Cardiac fibroblast (primary cell): ENCODE measurements around the gene GSX1.

Experiments used
- DNase-seq, 2 donors: peaks; one replicate each; pipeline versions ENCODE4 v3.0.0 to v3.0.0-alpha.2; 2010; ENCODE audit warnings: low read depth in 2 of 2
- H3K4me3 ChIP-seq, 2 donors: replicated peaks in 1 of 2; 1 replicate in 1 of 2; 2 replicates in 1 of 2; pipeline ENCODE4 v1.5.1; 2011; ENCODE audit warnings: low read depth in 2 of 2, low read length in 2 of 2, mild to moderate bottlenecking in 2 of 2, moderate library complexity in 1 of 2
- TF ChIP-seq, protein P1 (sequence below): IDR thresholded peaks from one replicate; pipeline ENCODE4 v1.5.1; 2011; ENCODE audit warnings: low read depth, mild to moderate bottlenecking, low read length, inconsistent platforms

GSX1 gene

DNA sequence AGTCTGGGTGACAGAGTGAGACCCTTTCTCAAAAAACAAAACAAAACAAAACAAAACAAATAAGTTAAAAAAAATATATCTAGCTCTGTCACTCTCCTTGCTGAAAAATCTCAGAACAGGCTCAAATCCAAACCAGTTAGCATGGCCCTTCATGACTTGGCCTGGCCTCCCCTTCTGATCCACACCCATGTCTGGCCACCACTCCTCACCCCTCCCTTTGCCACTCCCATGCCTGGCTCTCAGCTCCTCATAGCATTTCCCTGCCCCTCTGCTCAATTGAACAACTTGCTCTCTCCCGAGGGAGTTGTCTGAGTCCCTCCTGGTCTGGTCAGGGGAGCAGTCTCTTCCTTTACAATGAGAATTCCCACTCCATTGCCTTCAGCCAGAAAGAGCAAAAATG lies 4.0 kb upstream of the GSX1 start:
- TF ChIP-seq, protein P1, sequence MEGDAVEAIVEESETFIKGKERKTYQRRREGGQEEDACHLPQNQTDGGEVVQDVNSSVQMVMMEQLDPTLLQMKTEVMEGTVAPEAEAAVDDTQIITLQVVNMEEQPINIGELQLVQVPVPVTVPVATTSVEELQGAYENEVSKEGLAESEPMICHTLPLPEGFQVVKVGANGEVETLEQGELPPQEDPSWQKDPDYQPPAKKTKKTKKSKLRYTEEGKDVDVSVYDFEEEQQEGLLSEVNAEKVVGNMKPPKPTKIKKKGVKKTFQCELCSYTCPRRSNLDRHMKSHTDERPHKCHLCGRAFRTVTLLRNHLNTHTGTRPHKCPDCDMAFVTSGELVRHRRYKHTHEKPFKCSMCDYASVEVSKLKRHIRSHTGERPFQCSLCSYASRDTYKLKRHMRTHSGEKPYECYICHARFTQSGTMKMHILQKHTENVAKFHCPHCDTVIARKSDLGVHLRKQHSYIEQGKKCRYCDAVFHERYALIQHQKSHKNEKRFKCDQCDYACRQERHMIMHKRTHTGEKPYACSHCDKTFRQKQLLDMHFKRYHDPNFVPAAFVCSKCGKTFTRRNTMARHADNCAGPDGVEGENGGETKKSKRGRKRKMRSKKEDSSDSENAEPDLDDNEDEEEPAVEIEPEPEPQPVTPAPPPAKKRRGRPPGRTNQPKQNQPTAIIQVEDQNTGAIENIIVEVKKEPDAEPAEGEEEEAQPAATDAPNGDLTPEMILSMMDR: no peak
- H3K4me3 ChIP-seq: no peak overlapping the region
- DNase-seq: no peak

DNA sequence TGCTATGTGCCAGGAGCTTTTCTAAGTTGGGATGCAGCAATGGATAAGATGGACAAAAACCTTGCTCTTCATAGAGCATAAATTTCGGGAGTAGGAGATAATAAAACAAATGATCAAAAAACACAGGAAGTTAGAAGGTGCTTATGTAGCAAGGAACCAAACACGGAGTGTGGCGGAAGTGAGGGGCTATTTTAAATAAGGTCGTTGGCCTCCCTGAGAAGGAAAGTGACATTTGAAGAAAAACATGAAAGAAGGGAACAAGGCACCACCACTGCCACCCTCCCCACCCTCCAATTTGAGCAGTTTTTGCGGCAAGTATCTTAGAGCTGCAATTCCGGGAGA lies 3.2 kb upstream of the GSX1 start:
- no peak overlapping the region for H3K4me3 ChIP-seq
- TF ChIP-seq, protein P1: no peak
- DNase-seq: no peak

DNA sequence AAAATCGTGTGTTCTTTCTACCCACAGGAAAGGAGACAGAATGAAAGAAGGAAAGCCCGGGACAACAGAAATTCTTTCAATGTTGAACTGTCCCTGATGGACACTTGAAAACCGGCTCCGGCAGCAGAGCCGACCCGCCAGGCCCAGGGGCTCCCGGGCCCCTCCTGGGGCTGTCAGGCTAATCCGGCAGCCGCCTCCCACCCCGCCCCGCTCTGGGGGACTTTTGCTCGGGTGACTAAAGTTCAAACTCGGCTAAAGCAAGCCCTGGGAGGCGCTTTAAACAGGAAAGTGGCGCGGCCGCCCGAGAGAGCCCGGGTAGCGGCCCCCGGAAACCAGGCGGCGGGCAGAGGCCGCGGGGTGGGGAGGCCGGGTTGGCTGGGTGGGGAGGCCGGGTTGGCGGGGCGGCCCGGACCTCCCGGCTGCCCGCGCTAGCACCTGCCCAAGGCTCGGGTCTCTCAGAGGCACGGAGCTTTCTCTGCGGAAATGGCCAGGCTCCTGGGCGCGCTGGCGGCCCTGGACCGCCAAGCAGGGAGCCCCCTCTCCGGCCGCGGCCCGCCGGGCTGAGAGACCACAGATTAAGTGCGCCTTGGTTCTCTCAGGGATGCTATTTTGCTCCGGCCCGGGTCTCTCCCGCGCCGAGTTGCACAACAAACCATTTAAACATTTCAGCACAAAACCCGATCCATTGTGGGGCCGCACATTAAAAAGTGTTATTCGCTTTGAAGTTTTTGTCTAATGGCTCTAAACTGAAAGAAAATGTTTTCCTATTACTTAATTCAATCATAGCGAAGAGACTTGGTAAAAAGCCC lies 2.6 kb upstream of the GSX1 start:
- DNase-seq: no peak
- TF ChIP-seq, protein P1: no peak
- no peak overlapping the region for H3K4me3 ChIP-seq

DNA sequence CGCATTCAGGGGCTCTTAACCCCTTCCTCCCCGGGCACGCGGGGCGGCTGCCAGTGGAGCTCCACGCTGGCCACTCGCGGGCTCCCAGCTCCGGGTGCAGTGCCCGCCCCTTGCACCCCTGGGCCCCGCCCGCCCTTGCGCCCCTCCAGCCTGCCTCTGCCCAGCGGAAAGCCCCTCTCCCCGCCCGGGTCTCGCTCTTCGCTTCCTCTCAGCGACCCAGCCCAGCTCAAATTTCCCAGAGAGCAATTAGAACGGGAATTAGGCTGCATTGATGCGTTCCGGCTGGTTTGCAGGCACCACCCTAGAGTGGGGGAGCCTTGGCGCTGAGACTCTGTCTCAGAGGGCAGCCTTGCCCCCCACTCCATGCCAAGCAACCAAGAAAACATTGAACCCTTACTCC lies 1.8 kb upstream of the GSX1 start:
- no peak for DNase-seq
- H3K4me3 ChIP-seq: no peak overlapping the region
- TF ChIP-seq, protein P1: no peak

DNA sequence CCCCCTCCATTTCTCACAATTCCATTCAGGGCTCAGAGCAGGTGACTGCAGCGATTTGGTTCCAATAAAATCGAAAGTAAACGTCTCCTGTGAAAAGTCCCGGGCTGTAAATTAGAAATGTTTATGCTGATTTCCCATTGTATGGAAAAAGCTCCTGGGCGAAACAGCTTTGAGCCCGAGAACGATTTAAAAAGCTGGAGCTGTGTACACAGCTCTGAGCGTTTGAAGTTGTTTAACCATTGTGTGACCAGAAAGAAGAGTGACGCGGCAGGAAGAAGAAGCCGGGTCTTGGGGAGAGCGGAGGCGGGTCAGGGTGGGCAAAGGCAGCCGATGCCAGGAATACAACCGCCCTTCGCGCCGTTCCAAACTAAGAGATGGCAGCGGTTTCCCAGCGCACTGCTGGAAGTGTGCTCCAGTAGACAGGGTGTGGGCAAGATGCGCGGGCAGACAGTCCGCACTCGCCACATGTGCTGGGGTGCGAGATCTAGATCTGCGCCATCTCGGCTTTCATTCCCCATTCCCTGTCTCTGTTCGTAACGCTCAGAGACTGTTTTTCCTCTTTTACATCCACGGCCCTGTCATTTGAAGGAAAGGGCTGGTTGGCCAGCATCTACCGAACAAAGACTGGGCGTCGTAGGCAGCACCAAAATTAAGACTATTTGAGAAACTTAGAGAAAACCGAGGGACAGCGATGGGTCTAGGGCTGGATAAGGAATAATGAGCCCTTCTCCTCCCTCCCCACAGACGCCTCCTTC lies 960 bp upstream of the GSX1 start:
- TF ChIP-seq, protein P1: no peak
- peak overlapping the region; percentile 0 to 2 for H3K4me3 ChIP-seq
- DNase-seq: no peak

DNA sequence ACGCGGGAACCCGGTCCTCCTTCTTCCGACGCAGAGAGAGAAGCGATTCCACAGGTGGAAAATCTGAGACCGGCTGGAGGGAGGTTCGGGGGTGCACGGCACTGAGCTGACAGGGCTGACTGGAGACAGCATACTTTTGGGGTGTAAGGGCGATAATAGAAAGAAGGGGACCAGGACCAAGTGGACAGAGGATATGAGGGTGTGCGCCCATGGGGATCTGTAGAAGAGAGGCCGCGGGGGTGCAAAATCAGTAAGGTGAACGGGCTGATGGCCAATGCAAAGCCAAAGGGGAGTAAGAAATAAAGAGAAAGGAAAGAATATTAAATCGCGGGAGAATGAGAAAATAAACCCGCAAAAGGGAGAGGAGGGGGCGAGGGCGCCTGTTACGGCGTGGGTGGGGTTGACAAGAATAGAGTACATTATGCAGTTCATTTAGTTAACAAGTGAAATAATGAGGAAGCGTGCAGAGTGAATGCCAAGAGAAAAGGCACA lies 336 bp upstream of the GSX1 start:
- TF ChIP-seq, protein P1: no peak
- H3K4me3 ChIP-seq: no peak overlapping the region
- no peak for DNase-seq
